H1 (cell line): ENCODE data around the gene JAKMIP1. TPM values are rescaled to one million over a fixed set of nuclear protein-coding genes. Genes with fewer than 3 reads are reported as not detected.

Experiments used
- CTCF ChIA-PET: fragments of 300-600 bp; sonication (Branson Sonifier 250); formaldehyde crosslinking; loops from one replicate; lab custom pipeline; 2021; ENCODE audit not compliant: partially characterized antibody; lab: Charles Lee
- POLR2A ChIA-PET: fragments of 300-600 bp; sonication (Branson Sonifier 250); formaldehyde crosslinking; loops from one replicate; lab custom pipeline; 2021; ENCODE audit warnings: inconsistent platforms; ENCODE audit not compliant: partially characterized antibody; lab: Charles Lee
- DNase-seq, 2 experiments: peaks; one replicate each; pipeline versions ENCODE4 v3.0.0 to v3.0.0-alpha.2; 2010 to 2022; ENCODE audit warnings: low spot score in 2 of 2, low read depth in 1 of 2, mixed read lengths in 1 of 2
- FAIRE-seq: peaks from 2 replicates; lab custom pipeline; 2011; peaks lifted over from hg19 to GRCh38; lab: Jason Lieb, UNC
- H2AFZ ChIP-seq: 2 replicates; pipeline ENCODE4 v1.8.1; 2012; ENCODE audit warnings: low read length, inconsistent platforms
- H2AK5ac ChIP-seq: 2 replicates; pipeline ENCODE4 v1.6.1; 2013; ENCODE audit warnings: low read depth, low read length
- H2BK120ac ChIP-seq: replicated peaks from 2 replicates; pipeline ENCODE3; 2013; ENCODE audit warnings: low read depth, low read length, inconsistent platforms
- H2BK12ac ChIP-seq: 2 replicates; pipeline ENCODE4 v1.6.1; 2013; ENCODE audit warnings: low read depth, low read length
- H2BK15ac ChIP-seq: 2 replicates; pipeline ENCODE4 v1.6.1; 2013; ENCODE audit warnings: low read length
- H2BK20ac ChIP-seq: 2 replicates; pipeline ENCODE4 v1.6.1; 2013; ENCODE audit warnings: low read length
- H2BK5ac ChIP-seq: 2 replicates; pipeline ENCODE4 v1.6.1; 2013; ENCODE audit warnings: low read depth, low read length
- H3K14ac ChIP-seq: 2 replicates; pipeline ENCODE4 v1.6.1; 2013; ENCODE audit warnings: inconsistent platforms; ENCODE audit not compliant: insufficient read length
- H3K18ac ChIP-seq: 2 replicates; pipeline ENCODE4 v1.6.1; 2013; ENCODE audit warnings: low read length; ENCODE audit errors: extremely low read depth
- H3K23ac ChIP-seq: 2 replicates; pipeline ENCODE4 v1.6.1; 2013; ENCODE audit warnings: inconsistent platforms; ENCODE audit not compliant: insufficient read length
- H3K23me2 ChIP-seq: 2 replicates; pipeline ENCODE4 v1.6.1; 2013; ENCODE audit warnings: low read depth, low read length
- H3K27ac ChIP-seq: 2 replicates; pipeline ENCODE4 v1.6.1; 2011; ENCODE audit warnings: low read depth, low read length, inconsistent platforms
- H3K27me3 ChIP-seq, 4 experiments: replicated peaks in 1 of 4; 1 replicate in 1 of 4; 2 replicates in 3 of 4; pipeline versions ENCODE4 v1.6.1 to v1.8.1; 2011 to 2013; ENCODE audit warnings: low read length in 3 of 4, mild to moderate bottlenecking in 3 of 4, inconsistent platforms in 2 of 4, mixed read lengths in 2 of 4, moderate library complexity in 1 of 4; ENCODE audit not compliant: control insufficient read depth in 3 of 4, insufficient read depth in 3 of 4; ENCODE audit errors: extremely low read depth in 1 of 4
- H3K36me3 ChIP-seq, 4 experiments: 2 replicates each; pipeline versions ENCODE4 v1.6.1 to v1.8.1; 2011 to 2013; ENCODE audit warnings: mild to moderate bottlenecking in 4 of 4, low read length in 3 of 4, moderate library complexity in 2 of 4, control low read depth in 1 of 4, inconsistent platforms in 1 of 4; ENCODE audit not compliant: insufficient read depth in 4 of 4, control insufficient read depth in 2 of 4
- H3K4ac ChIP-seq: replicated peaks from 2 replicates; pipeline ENCODE3; 2013; ENCODE audit warnings: low read length, low read depth, mixed read lengths, inconsistent platforms; ENCODE audit not compliant: insufficient read length
- H3K4me1 ChIP-seq, 4 experiments: replicated peaks in 1 of 4; 1 replicate in 1 of 4; 2 replicates in 3 of 4; pipeline versions ENCODE4 v1.6.1 to v1.8.1; 2011 to 2013; ENCODE audit warnings: low read length in 3 of 4, inconsistent platforms in 2 of 4, mixed read lengths in 1 of 4; ENCODE audit not compliant: insufficient read depth in 4 of 4, control insufficient read depth in 3 of 4
- H3K4me2 ChIP-seq, 2 experiments: 2 replicates each; pipeline versions ENCODE4 v1.6.1 to v1.8.1; 2011 to 2013; ENCODE audit warnings: low read depth in 2 of 2, low read length in 2 of 2, control low read depth in 1 of 2, inconsistent platforms in 1 of 2, mild to moderate bottlenecking in 1 of 2; ENCODE audit not compliant: insufficient read depth in 1 of 2
- H3K4me3 ChIP-seq, 4 experiments: fragments of 200-600, 300-600 bp in 1 of 4; sonication (generic), shearing (Covaris generic), sonication (Bioruptor Twin) in 1 of 4; 2 replicates each; pipeline versions ENCODE4 v1.5.1 to v1.8.1; 2011 to 2016; ENCODE audit warnings: low read length in 4 of 4, low read depth in 3 of 4, control low read depth in 2 of 4, inconsistent platforms in 2 of 4, mild to moderate bottlenecking in 2 of 4, mixed read lengths in 1 of 4, moderate library complexity in 1 of 4; ENCODE audit not compliant: insufficient read depth in 2 of 4; ENCODE audit errors: extremely low read depth in 1 of 4
- H3K56ac ChIP-seq: replicated peaks from 2 replicates; pipeline ENCODE3; 2013; ENCODE audit warnings: low read depth, mild to moderate bottlenecking, mixed read lengths, low read length, inconsistent platforms; ENCODE audit not compliant: insufficient read length
- H3K79me1 ChIP-seq: 2 replicates; pipeline ENCODE4 v1.6.1; 2013; ENCODE audit warnings: low read depth, low read length, control low read depth
- H3K79me2 ChIP-seq, 2 experiments: 2 replicates each; pipeline versions ENCODE4 v1.6.1 to v1.8.1; 2012 to 2013; ENCODE audit warnings: low read length in 2 of 2, mild to moderate bottlenecking in 2 of 2, inconsistent platforms in 1 of 2; ENCODE audit not compliant: insufficient read depth in 2 of 2, control insufficient read depth in 1 of 2
- H3K9ac ChIP-seq, 4 experiments: replicated peaks in 1 of 4; 1 replicate in 1 of 4; 2 replicates in 3 of 4; pipeline versions ENCODE4 v1.6.1 to v1.8.1; 2011 to 2013; ENCODE audit warnings: low read depth in 3 of 4, low read length in 3 of 4, control low read depth in 2 of 4, mild to moderate bottlenecking in 2 of 4, moderate library complexity in 2 of 4, inconsistent platforms in 1 of 4; ENCODE audit errors: extremely low read depth in 1 of 4
- H3K9me3 ChIP-seq, 2 experiments: 2 replicates each; pipeline versions ENCODE4 v1.6.1 to v1.8.1; 2012 to 2013; ENCODE audit warnings: mild to moderate bottlenecking in 2 of 2, moderate library complexity in 2 of 2, control low read depth in 1 of 2, inconsistent platforms in 1 of 2, low read depth in 1 of 2, low read length in 1 of 2, mixed read lengths in 1 of 2; ENCODE audit not compliant: insufficient read depth in 2 of 2
- H4K20me1 ChIP-seq, 2 experiments: replicated peaks in 1 of 2; 2 replicates each; pipeline versions ENCODE3 to v1.8.1; 2011 to 2013; ENCODE audit warnings: inconsistent platforms in 2 of 2, low read length in 2 of 2, mild to moderate bottlenecking in 1 of 2; ENCODE audit not compliant: insufficient read depth in 2 of 2, control insufficient read depth in 1 of 2
- H4K5ac ChIP-seq: 2 replicates; pipeline ENCODE4 v1.6.1; 2013; ENCODE audit warnings: low read length, low read depth, mixed read lengths, inconsistent platforms; ENCODE audit not compliant: insufficient read length
- H4K8ac ChIP-seq: 2 replicates; pipeline ENCODE4 v1.8.0; 2013; ENCODE audit warnings: mild to moderate bottlenecking, moderate library complexity, low read length, inconsistent platforms; ENCODE audit not compliant: insufficient read depth; ENCODE audit errors: extremely low read depth
- H4K91ac ChIP-seq: replicated peaks from 2 replicates; pipeline ENCODE3; 2013; ENCODE audit warnings: low read length, mixed read lengths, inconsistent platforms; ENCODE audit not compliant: insufficient read length
- EP300 ChIP-seq, 2 experiments: IDR thresholded peaks; 1 replicate in 1 of 2; 2 replicates in 1 of 2; pipeline ENCODE4 v1.6.1; 2011 to 2012; ENCODE audit warnings: low read depth in 2 of 2, low read length in 2 of 2, mild to moderate bottlenecking in 2 of 2, borderline replicate concordance in 1 of 2, inconsistent platforms in 1 of 2, moderate library complexity in 1 of 2
- HDAC2 ChIP-seq, 2 experiments: fragments of 300-600 bp in 1 of 2; sonication (generic) in 1 of 2; IDR thresholded peaks; 2 replicates each; pipeline ENCODE4 v1.6.1; 2011 to 2012; ENCODE audit warnings: low read depth in 2 of 2, low read length in 2 of 2, mild to moderate bottlenecking in 2 of 2, moderate library complexity in 2 of 2, borderline replicate concordance in 1 of 2, inconsistent platforms in 1 of 2
- NRF1 ChIP-seq: IDR thresholded peaks from 2 replicates; pipeline ENCODE4 v1.6.1; 2011; ENCODE audit warnings: mild to moderate bottlenecking, low read depth, low read length, improper control_type of control experiment
- WGBS, 2 experiments: shearing (Covaris generic) in 1 of 2; methylation state at CpG; one replicate each; pipeline versions ENCODE4 v1.1.6 to v1.1.7; 2013 to 2015; ENCODE audit warnings: low lambda C conversion rate in 2 of 2, mixed read lengths in 2 of 2, inconsistent platforms in 1 of 2, low coverage in 1 of 2, missing lambda C conversion rate in 1 of 2; ENCODE audit not compliant: insufficient replicate concordance in 2 of 2, insufficient coverage in 1 of 2, insufficient read length in 1 of 2; ENCODE audit errors: extremely low coverage in 1 of 2, missing lambda C conversion rate in 1 of 2; 5-methylcytosine and 5-hydroxymethylcytosine counted together
- polyA plus RNA-seq, 7 experiments: library from polyadenylated mRNA; depleted of rRNA in 3 of 7; stranded (reverse) in 5 of 7; unstranded in 2 of 7; fragments of >200 nt in 5 of 7; fragments of 200-250 nt in 2 of 7; gene quantifications; 1 replicate in 5 of 7; 2 replicates in 1 of 7; 4 replicates in 1 of 7; pipeline versions ENCODE4 v1.2.1 to v1.2.3, GENCODE V29; 2011 to 2013; ENCODE audit warnings: missing spikeins in 2 of 7, mixed read lengths in 2 of 7
- total RNA-seq: library from RNA; stranded (reverse); fragmentation: NEBNext Ultra II Directional; extraction: Animal tissue kit (Norgen Biotek cat#: 25700); gene quantifications from 2 replicates; pipeline ENCODE4 v1.2.1, GENCODE V29; 2021

Gene JAKMIP1
- total and polyA plus RNA-seq, 2 of the 8 experiments (the other 6 are each of a cell fraction or from before 2014, with no cell fraction given): 2.5 to 4.4 TPM

DNA sequence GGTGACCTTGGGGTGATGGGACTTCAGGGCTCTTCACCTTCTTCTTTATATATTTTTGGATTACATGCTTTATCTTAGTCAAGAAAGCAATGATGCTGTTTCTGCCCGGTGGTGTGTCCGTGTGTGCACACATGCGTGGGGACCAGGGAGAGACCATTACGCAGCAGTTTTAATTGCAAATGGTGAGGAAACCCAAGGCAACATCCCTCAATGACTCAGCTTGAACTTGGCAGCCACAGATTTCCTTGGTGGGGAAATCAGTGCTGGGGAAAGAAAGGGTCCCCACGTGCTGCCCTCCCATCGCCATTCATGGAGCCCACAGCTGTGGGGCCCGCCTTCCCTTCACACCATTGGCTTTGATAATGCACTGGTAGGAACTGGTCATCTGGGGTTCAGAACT lies 136.0 kb downstream of the JAKMIP1 start:
- no peak overlapping the region for H3K23ac ChIP-seq
- H3K79me1 ChIP-seq: no peaks in the 10 kb centered on the region
- no peak overlapping the region for H2BK120ac ChIP-seq
- no peaks in the 10 kb centered on the region for H3K79me2 ChIP-seq
- TF ChIP-seq HDAC2 (IDR thresholded peaks at IDR 0.05; ENCODE audit: borderline replicate concordance in 1 of 2, low read depth in 2 of 2, low read length in 2 of 2): no peak
- TF ChIP-seq EP300 (IDR thresholded peaks at IDR 0.05; ENCODE audit: borderline replicate concordance in 1 of 2, low read depth in 2 of 2, low read length in 2 of 2): no peak
- no peak for TF ChIP-seq NRF1
- H2AK5ac ChIP-seq: no peak overlapping the region
- no peak overlapping the region for H3K27ac ChIP-seq
- H3K9me3 ChIP-seq: no peaks in the 10 kb centered on the region
- no peak overlapping the region for H4K8ac ChIP-seq
- H2AFZ ChIP-seq: no peak overlapping the region
- no peaks in the 10 kb centered on the region for H3K27me3 ChIP-seq
- WGBS, 2 experiments: 84% methylated on average over 7 of the region's 7 CpGs; no CpG with 5 or more reads in 1 of the 2 experiments
- no peak overlapping the region for H3K4ac ChIP-seq
- no peak overlapping the region for H4K91ac ChIP-seq
- no peaks in the 10 kb centered on the region for H3K36me3 ChIP-seq
- no peak overlapping the region for H2BK5ac ChIP-seq
- no peaks in the 10 kb centered on the region for H3K23me2 ChIP-seq
- H3K4me3 ChIP-seq: no peak overlapping the region
- H3K18ac ChIP-seq: no peak overlapping the region
- H3K14ac ChIP-seq: no peak overlapping the region
- no peak overlapping the region for H3K4me2 ChIP-seq
- no peak overlapping the region for H2BK20ac ChIP-seq
- FAIRE-seq: no peak
- no peak overlapping the region for H4K5ac ChIP-seq
- H3K4me1 ChIP-seq: no peaks in the 10 kb centered on the region
- H4K20me1 ChIP-seq: no peaks in the 10 kb centered on the region
- no peak overlapping the region for H3K56ac ChIP-seq
- no peak for DNase-seq
- ChIA-PET POLR2A (no interaction called here), CTCF (interaction anchor here (0.7 to 1.7 kb wide), 5 partner anchors 8 to 226 kb away, joined by 3 to 4 read pairs (median 3); partner anchors contain the start of gene C4orf50)
- no peak overlapping the region for H2BK15ac ChIP-seq
- no peak overlapping the region for H3K9ac ChIP-seq
- H2BK12ac ChIP-seq: no peak overlapping the region
